PFSK-1 (cell line): Measurements from ENCODE around the gene POP7.

Experiments
- FOXP2 ChIP-seq: optimal IDR thresholded peaks from 2 replicates; pipeline ENCODE3; 2011; ENCODE audit warnings: borderline replicate concordance, control low read depth, inconsistent platforms; ENCODE audit not compliant: insufficient read depth; ENCODE audit errors: extremely low read length, extremely low read depth
- POLR2AphosphoS5 ChIP-seq: IDR thresholded peaks from 2 replicates; pipeline ENCODE4 v1.6.1; 2012; ENCODE audit warnings: low read depth, mild to moderate bottlenecking, control low read depth, low read length, moderate library complexity
- SIN3A ChIP-seq: IDR thresholded peaks from 2 replicates; pipeline ENCODE4 v1.6.1; 2012; ENCODE audit warnings: mild to moderate bottlenecking, low read length, moderate library complexity, borderline replicate concordance; ENCODE audit not compliant: insufficient read depth
- TAF1 ChIP-seq: IDR thresholded peaks from 2 replicates; pipeline ENCODE4 v1.6.1; 2012; ENCODE audit warnings: low read length, control low read depth, borderline replicate concordance; ENCODE audit not compliant: insufficient read depth
- TF ChIP-seq, protein P1 (sequence below), 2 experiments: IDR thresholded peaks; 2 replicates each; pipeline versions ENCODE4 v1.6.1 to v1.8.0; 2011 to 2012; ENCODE audit warnings: low read depth in 2 of 2, low read length in 2 of 2, control low read depth in 1 of 2, inconsistent platforms in 1 of 2, mild to moderate bottlenecking in 1 of 2, moderate library complexity in 1 of 2; ENCODE audit not compliant: insufficient read depth in 1 of 2

DNA sequence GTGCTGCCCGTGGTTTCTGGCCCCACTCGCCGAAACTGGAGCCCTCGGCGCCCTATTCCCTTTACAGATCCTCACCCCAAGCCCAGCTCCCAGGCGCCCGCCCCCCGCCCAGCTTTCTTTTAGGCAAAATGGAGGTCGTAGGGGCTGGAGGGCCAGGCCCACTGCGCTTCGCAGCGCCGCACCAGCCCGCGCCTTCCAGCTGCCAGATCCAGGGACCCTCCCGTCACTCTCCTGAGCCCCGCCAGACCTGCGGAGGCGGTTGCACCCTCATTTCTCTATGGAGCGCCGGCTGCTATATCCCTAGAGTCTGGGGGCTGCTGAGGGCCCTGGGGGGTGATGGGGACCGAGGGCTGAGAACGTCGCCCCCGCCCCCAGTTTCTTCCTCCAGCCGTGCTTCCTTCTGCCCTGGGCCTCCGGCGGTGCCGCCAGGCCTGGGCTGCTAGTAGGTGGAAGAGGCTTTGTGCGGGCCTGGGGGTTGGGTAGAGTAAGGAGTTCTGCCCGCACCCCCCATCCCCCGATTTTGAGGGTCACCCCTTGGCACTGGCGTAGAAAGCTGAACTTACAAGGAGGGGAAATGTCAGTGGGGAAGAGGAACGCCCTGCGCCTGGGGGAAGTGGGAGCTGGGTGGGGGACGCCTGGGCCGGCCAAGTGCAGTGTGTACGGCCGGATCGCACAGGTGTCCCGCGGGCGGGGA lies 31.4 kb upstream of the POP7 start:
- TF ChIP-seq, protein P1, sequence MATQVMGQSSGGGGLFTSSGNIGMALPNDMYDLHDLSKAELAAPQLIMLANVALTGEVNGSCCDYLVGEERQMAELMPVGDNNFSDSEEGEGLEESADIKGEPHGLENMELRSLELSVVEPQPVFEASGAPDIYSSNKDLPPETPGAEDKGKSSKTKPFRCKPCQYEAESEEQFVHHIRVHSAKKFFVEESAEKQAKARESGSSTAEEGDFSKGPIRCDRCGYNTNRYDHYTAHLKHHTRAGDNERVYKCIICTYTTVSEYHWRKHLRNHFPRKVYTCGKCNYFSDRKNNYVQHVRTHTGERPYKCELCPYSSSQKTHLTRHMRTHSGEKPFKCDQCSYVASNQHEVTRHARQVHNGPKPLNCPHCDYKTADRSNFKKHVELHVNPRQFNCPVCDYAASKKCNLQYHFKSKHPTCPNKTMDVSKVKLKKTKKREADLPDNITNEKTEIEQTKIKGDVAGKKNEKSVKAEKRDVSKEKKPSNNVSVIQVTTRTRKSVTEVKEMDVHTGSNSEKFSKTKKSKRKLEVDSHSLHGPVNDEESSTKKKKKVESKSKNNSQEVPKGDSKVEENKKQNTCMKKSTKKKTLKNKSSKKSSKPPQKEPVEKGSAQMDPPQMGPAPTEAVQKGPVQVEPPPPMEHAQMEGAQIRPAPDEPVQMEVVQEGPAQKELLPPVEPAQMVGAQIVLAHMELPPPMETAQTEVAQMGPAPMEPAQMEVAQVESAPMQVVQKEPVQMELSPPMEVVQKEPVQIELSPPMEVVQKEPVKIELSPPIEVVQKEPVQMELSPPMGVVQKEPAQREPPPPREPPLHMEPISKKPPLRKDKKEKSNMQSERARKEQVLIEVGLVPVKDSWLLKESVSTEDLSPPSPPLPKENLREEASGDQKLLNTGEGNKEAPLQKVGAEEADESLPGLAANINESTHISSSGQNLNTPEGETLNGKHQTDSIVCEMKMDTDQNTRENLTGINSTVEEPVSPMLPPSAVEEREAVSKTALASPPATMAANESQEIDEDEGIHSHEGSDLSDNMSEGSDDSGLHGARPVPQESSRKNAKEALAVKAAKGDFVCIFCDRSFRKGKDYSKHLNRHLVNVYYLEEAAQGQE (IDR thresholded peaks at IDR 0.05; ENCODE audit: insufficient read depth in 1 of 2, low read depth in 2 of 2, low read length in 2 of 2), result no peak
- TF ChIP-seq TAF1 (no peak), SIN3A (no peak), POLR2AphosphoS5 (no peak), FOXP2 (no peak)
